ENCODE measurements around the gene TTC9B.

- TF ChIP-seq CTCF (IDR thresholded peaks at IDR 0.05) (no peak), ZFX (IDR thresholded peaks at IDR 0.05; ENCODE audit: borderline replicate concordance) (no peak)
Observed at GRCh38 chr19:40256512-40256911, 38.3 kb upstream of the TTC9B start.
